Endodermal cell (in vitro differentiated cells): ENCODE results near the gene ST7. TPM values are rescaled to one million over a fixed set of nuclear protein-coding genes. Genes with fewer than 3 reads are reported as not detected.

Experiments used
- DNase-seq: peaks from one replicate; pipeline ENCODE4 v3.0.0-alpha.2; 2017
- H3K27ac ChIP-seq: 2 replicates; pipeline ENCODE4 v1.5.1; 2013; ENCODE audit warnings: mild to moderate bottlenecking, low read depth, low read length, moderate library complexity
- H3K27me3 ChIP-seq: 2 replicates; pipeline ENCODE4 v1.6.1; 2013; ENCODE audit warnings: mild to moderate bottlenecking, low read length, moderate library complexity; ENCODE audit not compliant: insufficient read depth, control insufficient read depth, poor library complexity, severe bottlenecking
- H3K36me3 ChIP-seq: 2 replicates; pipeline ENCODE4 v1.7.0; 2013; ENCODE audit warnings: mild to moderate bottlenecking, low read length, moderate library complexity; ENCODE audit not compliant: control insufficient read depth, insufficient read depth
- H3K4me1 ChIP-seq: one replicate; pipeline ENCODE4 v1.7.0; 2013; ENCODE audit warnings: low read length; ENCODE audit not compliant: control insufficient read depth, insufficient read depth
- H3K4me3 ChIP-seq: 2 replicates; pipeline ENCODE4 v1.5.1; 2013; ENCODE audit warnings: mild to moderate bottlenecking, low read length, moderate library complexity
- H3K9ac ChIP-seq: 2 replicates; pipeline ENCODE4 v1.6.1; 2013; ENCODE audit warnings: mild to moderate bottlenecking, low read length, moderate library complexity; ENCODE audit not compliant: poor library complexity, severe bottlenecking; ENCODE audit errors: extremely low read depth
- H3K9me3 ChIP-seq: 2 replicates; pipeline ENCODE4 v1.6.1; 2013; ENCODE audit warnings: mild to moderate bottlenecking, low read length, moderate library complexity; ENCODE audit not compliant: control insufficient read depth
- H3K27ac Mint-ChIP-seq: 2 replicates; pipeline ENCODE4 v1.8.0; 2020; ENCODE audit warnings: mixed read lengths
- H3K27me3 Mint-ChIP-seq: 2 replicates; pipeline ENCODE4 v1.8.0; 2021; ENCODE audit warnings: mild to moderate bottlenecking, mixed read lengths; ENCODE audit not compliant: insufficient read depth
- H3K36me3 Mint-ChIP-seq: 2 replicates; pipeline ENCODE4 v1.8.0; 2020; ENCODE audit warnings: low read depth, mixed read lengths
- H3K4me1 Mint-ChIP-seq: 2 replicates; pipeline ENCODE4 v1.8.0; 2020; ENCODE audit warnings: mixed read lengths
- H3K4me3 Mint-ChIP-seq: 2 replicates; pipeline ENCODE4 v1.8.0; 2020; ENCODE audit warnings: mild to moderate bottlenecking, moderate library complexity, mixed read lengths
- H3K9me3 Mint-ChIP-seq: 2 replicates; pipeline ENCODE4 v1.8.0; 2020; ENCODE audit warnings: mild to moderate bottlenecking, mixed read lengths
- CTCF ChIP-seq: fragments of 200-600 bp; sonication (generic); conservative IDR thresholded peaks from 2 replicates; pipeline ENCODE4 v1.5.0; 2021; ENCODE audit warnings: antibody characterized with exemption, mild to moderate bottlenecking
- WGBS, 2 experiments: methylation state at CpG; one replicate each; pipeline versions ENCODE4 v1.1.5 to v1.1.7; 2013; ENCODE audit warnings: missing lambda C conversion rate in 2 of 2, mixed read lengths in 1 of 2; ENCODE audit not compliant: insufficient coverage in 1 of 2, insufficient read length in 1 of 2; 5-methylcytosine and 5-hydroxymethylcytosine counted together
- total RNA-seq, 2 donors: library from RNA; stranded (reverse); fragmentation: NEBNext Ultra II Directional in 1 of 2; extraction: Animal tissue kit (Norgen Biotek cat#: 25700) in 1 of 2; gene quantifications; 2 replicates in 1 of 2; 3 replicates in 1 of 2; pipeline ENCODE4 v1.2.1, GENCODE V29; 2021

The ST7 gene
- total RNA-seq, 2 donors from 2014 or later: 6.4 to 8.9 TPM

GRCh38 chr7:117053432-117053831 is 100.1 kb downstream of the ST7 start:
- Mint-ChIP-seq H3K4me1 (peaks cover 8% of the 10 kb centered on the region), H3K27me3 (peaks cover 1% of the 10 kb centered on the region), H3K27ac (no peak overlapping the region), H3K36me3 (no peaks in the 10 kb centered on the region), H3K9me3 (peaks cover 5% of the 10 kb centered on the region), H3K4me3 (no peak overlapping the region)
- H3K4me3 ChIP-seq: no peak overlapping the region
- H3K36me3 ChIP-seq: no peaks in the 10 kb centered on the region
- DNase-seq: no peak
- H3K27me3 ChIP-seq: no peaks in the 10 kb centered on the region
- no peak for TF ChIP-seq CTCF
- H3K9me3 ChIP-seq: no peaks in the 10 kb centered on the region
- H3K4me1 ChIP-seq: no peaks in the 10 kb centered on the region
- no peak overlapping the region for H3K9ac ChIP-seq
- H3K27ac ChIP-seq: no peak overlapping the region

DNA sequence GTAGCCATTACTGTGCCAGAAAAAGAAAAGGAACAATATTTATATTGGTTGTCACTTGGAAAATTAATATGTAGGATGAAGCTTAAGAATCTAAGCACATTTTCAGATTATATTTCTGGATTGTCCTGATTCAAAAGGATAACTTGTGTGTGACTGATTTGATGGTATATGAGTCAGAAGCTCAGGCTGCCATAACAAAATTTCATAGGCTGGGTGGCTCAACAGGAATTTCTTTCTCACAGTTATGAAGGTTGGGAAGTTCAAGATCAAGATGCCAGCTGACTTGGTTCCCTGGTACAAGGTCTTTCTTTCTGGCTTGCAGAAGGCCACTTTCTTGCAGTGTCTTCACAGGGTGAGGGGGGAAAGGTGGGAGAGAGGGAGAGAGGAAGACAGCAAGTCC is 108.5 kb downstream of the ST7 start:
- no peak for DNase-seq
- peaks cover 17% of the 10 kb centered on the region for H3K4me1 Mint-ChIP-seq
- Histone ChIP-seq H3K4me3 (no peak overlapping the region), H3K4me1 (no peaks in the 10 kb centered on the region), H3K9me3 (no peaks in the 10 kb centered on the region), H3K27ac (no peak overlapping the region), H3K27me3 (peaks cover under 1% of the 10 kb centered on the region), H3K36me3 (no peaks in the 10 kb centered on the region), H3K9ac (no peak overlapping the region)
- no peaks in the 10 kb centered on the region for H3K36me3 Mint-ChIP-seq
- no peaks in the 10 kb centered on the region for H3K9me3 Mint-ChIP-seq
- H3K4me3 Mint-ChIP-seq: no peak overlapping the region
- H3K27me3 Mint-ChIP-seq: no peaks in the 10 kb centered on the region
- H3K27ac Mint-ChIP-seq: no peak overlapping the region
- no peak for TF ChIP-seq CTCF

- TF ChIP-seq CTCF: no peak
- DNase-seq: no peak
- no peak overlapping the region for H3K27ac ChIP-seq
- H3K4me1 Mint-ChIP-seq: peaks cover 17% of the 10 kb centered on the region
- WGBS, 2 experiments: no CpG with 5 or more reads among the region's 1 CpG
- H3K27ac Mint-ChIP-seq: no peak overlapping the region
- H3K36me3 ChIP-seq: no peaks in the 10 kb centered on the region
- H3K9me3 Mint-ChIP-seq: no peaks in the 10 kb centered on the region
- H3K4me1 ChIP-seq: no peaks in the 10 kb centered on the region
- H3K4me3 ChIP-seq: no peak overlapping the region
- no peaks in the 10 kb centered on the region for H3K36me3 Mint-ChIP-seq
- no peaks in the 10 kb centered on the region for H3K9me3 ChIP-seq
- peaks cover 6% of the 10 kb centered on the region for H3K27me3 ChIP-seq
- H3K9ac ChIP-seq: no peak overlapping the region
- H3K4me3 Mint-ChIP-seq: no peak overlapping the region
- H3K27me3 Mint-ChIP-seq: no peaks in the 10 kb centered on the region
Observed at GRCh38 chr7:117062300-117062699, 109.0 kb downstream of the ST7 start.
